HepG2 (cell line): ENCODE measurements around the gene IFIT2. TPM values are rescaled to one million over a fixed set of nuclear protein-coding genes. Genes with fewer than 3 reads are reported as not detected.

ENCODE experiments used
- ATAC-seq: fragments of 200-7000 bp; cut with Tn5 transposase; 3 replicates; pipeline ENCODE4 v1.9.1; 2020; ENCODE audit warnings: mild to moderate bottlenecking, moderate library complexity
- BruUV-seq: library from RNA; stranded (reverse); fragments of 400-500 nt; replicated peaks from 2 replicates; lab custom pipeline; 2021; lab: Mats Ljungman, UMichigan
- CTCF ChIA-PET: fragments of 300-600 bp; formaldehyde crosslinking; extraction: SDS; loops from one replicate; lab custom pipeline; 2021; ENCODE audit warnings: low total read pairs, inconsistent platforms, low intra/inter-chr PET ratio; lab: Yijun Ruan, JAX
- POLR2A ChIA-PET: fragments of 350-600 bp; sonication (Branson Sonifier 250); formaldehyde crosslinking; loops from one replicate; lab custom pipeline; 2020; ENCODE audit warnings: antibody characterized with exemption, inconsistent platforms; lab: Yijun Ruan, JAX
- DNase-seq: peaks from one replicate; pipeline ENCODE4 v3.0.0-alpha.2; 2015; ENCODE audit warnings: low spot score
- FAIRE-seq: peaks from 3 replicates; lab custom pipeline; 2011; peaks lifted over from hg19 to GRCh38; lab: Jason Lieb, UNC
- H2AFZ ChIP-seq: one replicate; pipeline ENCODE4 v1.6.1; 2011; ENCODE audit warnings: low read length, inconsistent platforms
- H3K27ac ChIP-seq: fragments of 300-600 bp; 3 replicates; pipeline ENCODE4 v1.8.0; 2011; ENCODE audit warnings: mixed run types, mild to moderate bottlenecking, mixed read lengths, low read length, inconsistent platforms; ENCODE audit not compliant: insufficient read depth; ENCODE audit errors: extremely low read length
- H3K27me3 ChIP-seq, 2 experiments: fragments of 200-600 bp in 1 of 2; 2 replicates in 1 of 2; 3 replicates in 1 of 2; pipeline versions ENCODE4 v1.6.0 to v1.8.0; 2011; ENCODE audit warnings: low read length in 2 of 2, mild to moderate bottlenecking in 2 of 2, moderate library complexity in 2 of 2, inconsistent platforms in 1 of 2; ENCODE audit not compliant: insufficient read depth in 2 of 2, control insufficient read depth in 1 of 2
- H3K36me3 ChIP-seq, 2 experiments: fragments of 200-600 bp in 1 of 2; replicated peaks in 1 of 2; 2 replicates in 1 of 2; 3 replicates in 1 of 2; pipeline versions ENCODE4 v1.5.1 to v1.8.0; 2011; ENCODE audit warnings: low read length in 2 of 2, inconsistent platforms in 1 of 2; ENCODE audit not compliant: insufficient read depth in 2 of 2, control insufficient read depth in 1 of 2
- H3K4me1 ChIP-seq: 2 replicates; pipeline ENCODE4 v1.5.1; 2012; ENCODE audit warnings: low read length, inconsistent platforms; ENCODE audit not compliant: insufficient read depth
- H3K4me2 ChIP-seq: 2 replicates; pipeline ENCODE4 v1.6.0; 2011; ENCODE audit warnings: low read depth, low read length, inconsistent platforms
- H3K4me3 ChIP-seq, 3 experiments: fragments of 200-600 bp in 1 of 3; sonication (generic), shearing (Covaris generic) in 1 of 3; replicated peaks in 1 of 3; 2 replicates each; pipeline ENCODE4 v1.5.1; 2011 to 2016; ENCODE audit warnings: low read length in 3 of 3, inconsistent platforms in 2 of 3, low read depth in 2 of 3, mild to moderate bottlenecking in 2 of 3, control low read depth in 1 of 3, mixed read lengths in 1 of 3; ENCODE audit not compliant: insufficient read depth in 1 of 3
- H3K79me2 ChIP-seq: one replicate; pipeline ENCODE4 v1.6.1; 2011; ENCODE audit warnings: low read length, inconsistent platforms; ENCODE audit not compliant: insufficient read depth
- H3K9ac ChIP-seq: 2 replicates; pipeline ENCODE4 v1.6.0; 2011; ENCODE audit warnings: mild to moderate bottlenecking, low read depth, low read length, inconsistent platforms; ENCODE audit not compliant: insufficient read depth
- H3K9me3 ChIP-seq: 2 replicates; pipeline ENCODE4 v1.5.1; 2012; ENCODE audit warnings: mild to moderate bottlenecking, low read length
- H4K20me1 ChIP-seq: 2 replicates; pipeline ENCODE4 v1.6.0; 2011; ENCODE audit warnings: inconsistent platforms, mild to moderate bottlenecking, low read length, moderate library complexity; ENCODE audit not compliant: insufficient read depth
- CBX5 ChIP-seq: sonication (generic); formaldehyde crosslinking; IDR thresholded peaks from 2 replicates; pipeline ENCODE4 v1.4.0; 2020; ENCODE audit warnings: missing genetic modification reagents, borderline replicate concordance
- GZF1 ChIP-seq: sonication (generic); formaldehyde crosslinking; IDR thresholded peaks from 2 replicates; pipeline ENCODE4 v1.5.1; 2020; ENCODE audit warnings: mild to moderate bottlenecking, missing genetic modification reagents
- HNRNPH1 ChIP-seq: fragments of 200-400 bp; formaldehyde crosslinking; optimal IDR thresholded peaks from 2 replicates; pipeline ENCODE3; 2017; ENCODE audit warnings: mild to moderate bottlenecking, low read depth, low read length
- HNRNPUL1 ChIP-seq: fragments of 200-400 bp; formaldehyde crosslinking; IDR thresholded peaks from 2 replicates; pipeline ENCODE4 v1.6.1; 2017; ENCODE audit warnings: low read depth, mild to moderate bottlenecking, low read length, moderate library complexity
- KLF9 ChIP-seq: IDR thresholded peaks from 2 replicates; pipeline ENCODE4 v1.6.1; 2016; ENCODE audit warnings: low read depth
- MEIS2 ChIP-seq: sonication (generic); formaldehyde crosslinking; IDR thresholded peaks from 2 replicates; pipeline ENCODE4 v1.9.0; 2021; ENCODE audit warnings: mild to moderate bottlenecking, missing genetic modification reagents
- NFRKB ChIP-seq: fragments of 450-650 bp; IDR thresholded peaks from 2 replicates; pipeline ENCODE4 v1.6.1; 2017
- PHB2 ChIP-seq: fragments of 450-650 bp; IDR thresholded peaks from 2 replicates; pipeline ENCODE4 v1.6.1; 2018; ENCODE audit not compliant: partially characterized antibody
- ZFP37 ChIP-seq: sonication (generic); formaldehyde crosslinking; IDR thresholded peaks from 2 replicates; pipeline ENCODE4 v1.4.0; 2020; ENCODE audit warnings: missing genetic modification reagents, borderline replicate concordance
- ZNF782 ChIP-seq: sonication (generic); formaldehyde crosslinking; IDR thresholded peaks from 2 replicates; pipeline ENCODE4 v1.4.0; 2020; ENCODE audit warnings: missing genetic modification reagents, mild to moderate bottlenecking, borderline replicate concordance
- ZNF83 ChIP-seq: sonication (generic); formaldehyde crosslinking; IDR thresholded peaks from 2 replicates; pipeline ENCODE4 v1.4.0; 2020; ENCODE audit warnings: missing genetic modification reagents, mild to moderate bottlenecking, borderline replicate concordance
- WGBS: methylation state at CpG from one replicate; pipeline ENCODE4 v1.1.6; 2017; ENCODE audit warnings: low lambda C conversion rate; 5-methylcytosine and 5-hydroxymethylcytosine counted together
- in situ Hi-C: cut with HindIII; loops from 2 replicates; pipeline ENCODE4 v1.10.0; 2017; ENCODE audit warnings: low pct_unique_long_range_greater_than_20kb; ENCODE audit not compliant: extremely low pct_ligation_motif_present
- intact Hi-C: fragments of 100-400 bp; cut with micrococcal nuclease; formaldehyde crosslinking; loops from one replicate; pipeline ENCODE4 v1.10.0; 2022; ENCODE audit not compliant: unreplicated experiment
- polyA plus RNA-seq, 8 experiments: library from polyadenylated mRNA; depleted of rRNA in 3 of 8; stranded (reverse) in 7 of 8; unstranded in 1 of 8; fragments of >200 nt; fragmentation: Illumina TruSeq in 4 of 8; extraction: Trizol in 4 of 8; gene quantifications; 2 replicates each; pipeline versions ENCODE4 v1.2.1 to v1.2.3, GENCODE V29; 2011 to 2016; ENCODE audit warnings: low read depth in 4 of 8, missing spikeins in 1 of 8, mixed read lengths in 1 of 8; ENCODE audit not compliant: insufficient read depth in 1 of 8
- total RNA-seq, 5 experiments: library from RNA; depleted of rRNA; stranded (reverse); fragments of >200 nt; fragmentation: Illumina TruSeq; extraction: Trizol; gene quantifications; 2 replicates each; pipeline ENCODE4 v1.2.3, GENCODE V29; 2016; ENCODE audit warnings: low read depth in 1 of 5
- TF ChIP-seq, protein P1 (sequence below): IDR thresholded peaks from 2 replicates; pipeline ENCODE4 v1.6.1; 2018; ENCODE audit warnings: missing genetic modification reagents
- TF ChIP-seq, protein P2 (sequence below): conservative IDR thresholded peaks from 2 replicates; pipeline ENCODE4 v1.6.1; 2018; ENCODE audit warnings: missing genetic modification reagents
- TF ChIP-seq, protein P3 (sequence below): sonication (generic); formaldehyde crosslinking; IDR thresholded peaks from 2 replicates; pipeline ENCODE4 v1.4.0; 2020; ENCODE audit warnings: missing genetic modification reagents, borderline replicate concordance

IFIT2 gene
- total and polyA plus RNA-seq, 2 of the 13 experiments (the other 11 are each of a cell fraction or from before 2014, with no cell fraction given): 0.04 to 0.15 TPM

DNA sequence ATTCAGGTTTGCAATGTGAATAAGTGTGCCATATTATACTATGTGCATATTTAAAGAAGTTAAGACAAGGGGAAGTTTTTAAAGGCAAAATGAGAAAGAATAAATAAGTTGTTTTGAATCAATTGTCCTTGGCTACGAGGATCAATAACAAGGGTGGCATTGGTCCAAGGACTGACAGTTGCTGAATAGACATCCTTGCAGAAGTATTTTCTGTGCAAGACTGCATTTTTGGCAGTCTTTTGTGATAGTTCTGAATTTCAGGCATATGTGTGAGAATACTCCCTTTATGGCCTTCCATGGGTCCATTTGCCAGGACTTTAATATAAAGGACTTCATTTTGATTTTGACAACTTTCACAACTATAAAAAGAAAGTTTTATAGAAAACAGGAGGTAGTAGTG lies 44.9 kb upstream of the IFIT2 start (continued):
- TF ChIP-seq, protein P1, sequence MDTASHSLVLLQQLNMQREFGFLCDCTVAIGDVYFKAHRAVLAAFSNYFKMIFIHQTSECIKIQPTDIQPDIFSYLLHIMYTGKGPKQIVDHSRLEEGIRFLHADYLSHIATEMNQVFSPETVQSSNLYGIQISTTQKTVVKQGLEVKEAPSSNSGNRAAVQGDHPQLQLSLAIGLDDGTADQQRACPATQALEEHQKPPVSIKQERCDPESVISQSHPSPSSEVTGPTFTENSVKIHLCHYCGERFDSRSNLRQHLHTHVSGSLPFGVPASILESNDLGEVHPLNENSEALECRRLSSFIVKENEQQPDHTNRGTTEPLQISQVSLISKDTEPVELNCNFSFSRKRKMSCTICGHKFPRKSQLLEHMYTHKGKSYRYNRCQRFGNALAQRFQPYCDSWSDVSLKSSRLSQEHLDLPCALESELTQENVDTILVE (CRISPR knock-in tag): no peak
- TF ChIP-seq, protein P2, sequence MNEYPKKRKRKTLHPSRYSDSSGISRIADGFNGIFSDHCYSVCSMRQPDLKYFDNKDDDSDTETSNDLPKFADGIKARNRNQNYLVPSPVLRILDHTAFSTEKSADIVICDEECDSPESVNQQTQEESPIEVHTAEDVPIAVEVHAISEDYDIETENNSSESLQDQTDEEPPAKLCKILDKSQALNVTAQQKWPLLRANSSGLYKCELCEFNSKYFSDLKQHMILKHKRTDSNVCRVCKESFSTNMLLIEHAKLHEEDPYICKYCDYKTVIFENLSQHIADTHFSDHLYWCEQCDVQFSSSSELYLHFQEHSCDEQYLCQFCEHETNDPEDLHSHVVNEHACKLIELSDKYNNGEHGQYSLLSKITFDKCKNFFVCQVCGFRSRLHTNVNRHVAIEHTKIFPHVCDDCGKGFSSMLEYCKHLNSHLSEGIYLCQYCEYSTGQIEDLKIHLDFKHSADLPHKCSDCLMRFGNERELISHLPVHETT (CRISPR knock-in tag): no peak
- no peak for TF ChIP-seq KLF9 (CRISPR knock-in tag)
- TF ChIP-seq ZFP37 (CRISPR knock-in tag): no peak
- TF ChIP-seq ZNF782 (CRISPR knock-in tag): no peak
- no peak for TF ChIP-seq MEIS2
- no peak for TF ChIP-seq ZNF83 (CRISPR knock-in tag)
- TF ChIP-seq GZF1 (CRISPR knock-in tag): no peak

DNA sequence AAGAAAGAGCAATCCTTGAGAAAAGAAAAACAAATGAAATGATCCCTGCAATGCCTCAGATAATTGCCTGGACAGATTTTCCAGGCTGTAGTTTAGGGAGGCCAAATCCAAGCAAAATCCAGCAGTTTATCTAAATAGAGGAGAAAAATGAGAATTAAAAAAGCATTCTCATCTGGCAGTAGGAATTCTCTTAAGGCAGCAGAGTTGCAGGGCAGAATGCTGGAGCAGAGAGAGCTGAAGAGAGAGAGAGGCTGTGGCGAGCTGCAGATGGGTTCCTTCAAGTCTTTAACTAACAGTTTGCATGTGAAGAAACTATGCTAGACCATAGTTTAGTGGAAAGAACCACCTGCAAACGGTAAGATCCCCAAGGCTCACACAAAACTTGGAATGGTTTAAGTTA lies 44.3 kb upstream of the IFIT2 start:
- 3% methylated on average over 2 of the region's 2 CpGs for WGBS
- Histone ChIP-seq H3K36me3 (no peaks in the 10 kb centered on the region), H3K4me3 (no peak overlapping the region), H3K27me3 (no peaks in the 10 kb centered on the region), H4K20me1 (no peaks in the 10 kb centered on the region), H3K27ac (no peak overlapping the region), H3K4me2 (no peak overlapping the region), H3K4me1 (peaks cover 7% of the 10 kb centered on the region), H3K9me3 (peaks cover 17% of the 10 kb centered on the region; the same call in 1 of the 2 replicates), H3K9ac (no peak overlapping the region), H2AFZ (no peak overlapping the region), H3K79me2 (no peaks in the 10 kb centered on the region)
- POLR2A ChIA-PET: no interaction called here
- ATAC-seq (no peak), FAIRE-seq (no peak), DNase-seq (no peak)
- in situ Hi-C loops (loop anchor here (5.0 kb wide), 1 partner anchor 115 kb away; no protein-coding TSS in a partner anchor), intact Hi-C loops (no loop called here)
- TF ChIP-seq, protein P3, sequence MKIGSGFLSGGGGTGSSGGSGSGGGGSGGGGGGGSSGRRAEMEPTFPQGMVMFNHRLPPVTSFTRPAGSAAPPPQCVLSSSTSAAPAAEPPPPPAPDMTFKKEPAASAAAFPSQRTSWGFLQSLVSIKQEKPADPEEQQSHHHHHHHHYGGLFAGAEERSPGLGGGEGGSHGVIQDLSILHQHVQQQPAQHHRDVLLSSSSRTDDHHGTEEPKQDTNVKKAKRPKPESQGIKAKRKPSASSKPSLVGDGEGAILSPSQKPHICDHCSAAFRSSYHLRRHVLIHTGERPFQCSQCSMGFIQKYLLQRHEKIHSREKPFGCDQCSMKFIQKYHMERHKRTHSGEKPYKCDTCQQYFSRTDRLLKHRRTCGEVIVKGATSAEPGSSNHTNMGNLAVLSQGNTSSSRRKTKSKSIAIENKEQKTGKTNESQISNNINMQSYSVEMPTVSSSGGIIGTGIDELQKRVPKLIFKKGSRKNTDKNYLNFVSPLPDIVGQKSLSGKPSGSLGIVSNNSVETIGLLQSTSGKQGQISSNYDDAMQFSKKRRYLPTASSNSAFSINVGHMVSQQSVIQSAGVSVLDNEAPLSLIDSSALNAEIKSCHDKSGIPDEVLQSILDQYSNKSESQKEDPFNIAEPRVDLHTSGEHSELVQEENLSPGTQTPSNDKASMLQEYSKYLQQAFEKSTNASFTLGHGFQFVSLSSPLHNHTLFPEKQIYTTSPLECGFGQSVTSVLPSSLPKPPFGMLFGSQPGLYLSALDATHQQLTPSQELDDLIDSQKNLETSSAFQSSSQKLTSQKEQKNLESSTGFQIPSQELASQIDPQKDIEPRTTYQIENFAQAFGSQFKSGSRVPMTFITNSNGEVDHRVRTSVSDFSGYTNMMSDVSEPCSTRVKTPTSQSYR (CRISPR knock-in tag): no peak
- no peak for TF ChIP-seq HNRNPUL1
- TF ChIP-seq HNRNPH1: no peak
- TF ChIP-seq PHB2: no peak
- TF ChIP-seq NFRKB: no peak
- no peak for TF ChIP-seq CBX5 (CRISPR knock-in tag)
- no TSS peak for BruUV-seq
- CTCF ChIA-PET: no interaction called here
